Prostate gland (tissue), 2 donors: Measurements from ENCODE around the gene ZDHHC17.
"Not testable (repeated sequence)": the region's sequence is repeated elsewhere in the genome, so short reads cannot be mapped to it uniquely, and the experiment has no call there.

Experiments
- CTCF ChIP-seq, 4 experiments: fragments of 200-600 bp in 2 of 4; fragments of 450-650 bp in 2 of 4; sonication (generic) in 2 of 4; IDR thresholded peaks; 1 replicate in 3 of 4; 2 replicates in 1 of 4; pipeline ENCODE4 v1.5.1; 2016 to 2019; ENCODE audit warnings: antibody characterized with exemption in 4 of 4, mild to moderate bottlenecking in 2 of 4, moderate library complexity in 2 of 4
- POLR2A ChIP-seq: fragments of 450-650 bp; IDR thresholded peaks from one replicate; pipeline ENCODE4 v1.6.1; 2016; ENCODE audit warnings: antibody characterized with exemption, mild to moderate bottlenecking
- POLR2AphosphoS5 ChIP-seq: sonication (generic); formaldehyde crosslinking; IDR thresholded peaks from one replicate; pipeline ENCODE4 v1.6.1; 2017; ENCODE audit warnings: antibody characterized with exemption

DNA sequence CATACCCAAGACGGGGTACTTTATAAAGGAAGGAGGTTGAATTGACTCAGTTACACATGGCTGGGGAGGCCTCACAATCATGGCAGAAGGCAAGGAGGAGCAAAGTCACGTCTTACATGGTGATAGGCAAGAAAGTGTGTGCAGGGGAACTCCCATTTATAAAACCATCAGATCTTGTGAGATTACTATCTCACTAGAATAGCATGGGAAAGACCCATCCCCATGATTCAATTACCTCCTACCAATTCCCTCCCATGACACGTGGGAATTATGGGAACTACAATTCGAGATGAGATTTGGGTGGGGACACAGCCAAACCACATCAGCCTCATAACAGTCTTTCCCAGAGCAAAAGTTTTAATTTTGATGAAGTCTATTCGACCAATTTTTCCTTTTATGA is 15.4 kb downstream of the ZDHHC17 start:
- not testable (repeated sequence) for TF ChIP-seq POLR2AphosphoS5; CTCF (IDR thresholded peaks at IDR 0.05); POLR2A
